MM.1S (cell line): ENCODE data around the gene MAST3.

Source experiments
- DNase-seq: peaks from one replicate; pipeline ENCODE4 v3.0.0-alpha.2; 2015
- H2AFZ ChIP-seq: fragments of 300-600 bp; sonication (generic); 2 replicates; pipeline ENCODE4 v1.6.0; 2016; ENCODE audit warnings: antibody characterized with exemption, low read length
- H3F3A ChIP-seq: fragments of 300-600 bp; sonication (generic); 2 replicates; pipeline ENCODE4 v1.6.1; 2016; ENCODE audit warnings: mild to moderate bottlenecking, antibody characterized with exemption, low read length, moderate library complexity, mixed read lengths; ENCODE audit not compliant: insufficient read depth
- H3K27ac ChIP-seq: fragments of 300-600 bp; sonication (generic); 2 replicates; pipeline ENCODE4 v1.5.1; 2016; ENCODE audit warnings: mild to moderate bottlenecking, low read length
- H3K27me3 ChIP-seq: fragments of 300-600 bp; sonication (generic); replicated peaks from 2 replicates; pipeline ENCODE4 v1.6.0; 2016; ENCODE audit warnings: low read length; ENCODE audit not compliant: insufficient read depth
- H3K36me3 ChIP-seq: fragments of 300-600 bp; sonication (generic); replicated peaks from 2 replicates; pipeline ENCODE4 v1.6.1; 2016; ENCODE audit warnings: mild to moderate bottlenecking, low read length, mixed read lengths; ENCODE audit not compliant: insufficient read depth
- H3K4me1 ChIP-seq: fragments of 300-600 bp; sonication (generic); 2 replicates; pipeline ENCODE4 v1.6.1; 2016; ENCODE audit warnings: low read length, mixed read lengths
- H3K4me2 ChIP-seq: fragments of 300-600 bp; sonication (generic); 2 replicates; pipeline ENCODE4 v1.6.0; 2016; ENCODE audit warnings: low read depth, low read length
- H3K4me3 ChIP-seq: fragments of 300-600 bp; sonication (generic); 2 replicates; pipeline ENCODE4 v1.5.1; 2016; ENCODE audit warnings: low read length, mixed read lengths
- H3K79me2 ChIP-seq: fragments of 300-600 bp; sonication (generic); 2 replicates; pipeline ENCODE4 v1.6.1; 2016; ENCODE audit warnings: mixed run types, low read length, mixed read lengths
- H3K9ac ChIP-seq: fragments of 300-600 bp; sonication (generic); 2 replicates; pipeline ENCODE4 v1.6.1; 2016; ENCODE audit warnings: low read length, mixed read lengths
- H3K9me2 ChIP-seq: fragments of 300-600 bp; sonication (generic); replicated peaks from 2 replicates; pipeline ENCODE4 v1.6.1; 2016; ENCODE audit warnings: mild to moderate bottlenecking, low read length, mixed read lengths; ENCODE audit not compliant: insufficient read depth
- H3K9me3 ChIP-seq: fragments of 300-600 bp; sonication (generic); replicated peaks from 2 replicates; pipeline ENCODE4 v1.6.1; 2016; ENCODE audit warnings: mild to moderate bottlenecking, low read length, mixed read lengths; ENCODE audit not compliant: insufficient read depth
- H4K20me1 ChIP-seq: fragments of 300-600 bp; sonication (generic); 2 replicates; pipeline ENCODE4 v1.6.1; 2016; ENCODE audit warnings: mild to moderate bottlenecking, low read length, moderate library complexity, mixed read lengths; ENCODE audit not compliant: insufficient read depth
- EZH2 ChIP-seq: fragments of 300-600 bp; sonication (generic); optimal IDR thresholded peaks from 2 replicates; pipeline ENCODE3; 2017; ENCODE audit warnings: low read depth, mild to moderate bottlenecking, antibody characterized with exemption, low read length, mixed read lengths
- EZH2phosphoT487 ChIP-seq: fragments of 300-600 bp; sonication (generic); IDR thresholded peaks from 2 replicates; pipeline ENCODE4 v1.6.1; 2018; ENCODE audit warnings: antibody characterized with exemption, low read length
- TF ChIP-seq, protein P1 (sequence below): fragments of 300-600 bp; sonication (generic); IDR thresholded peaks from 2 replicates; pipeline ENCODE4 v1.5.1; 2016; ENCODE audit warnings: antibody characterized with exemption, low read length, mixed read lengths

Gene MAST3

GRCh38 chr19:18109733-18110608 lies 12.4 kb downstream of the MAST3 start:
- Histone ChIP-seq H3K9me3 (no peaks in the 10 kb centered on the region), H3K4me2 (peak overlapping the region; percentile 99), H4K20me1 (no peaks in the 10 kb centered on the region), H3K27ac (no peak overlapping the region), H3K4me1 (0 out of 2 replicates have a peak, but pooled peaks cover 9% of the 10 kb centered on the region), H3F3A (0 out of 2 replicates have a peak, but pooled peaks cover 5% of the 10 kb centered on the region), H3K36me3 (no peaks in the 10 kb centered on the region), H3K79me2 (no peaks in the 10 kb centered on the region), H3K9me2 (no peaks in the 10 kb centered on the region), H2AFZ (peak overlapping the region; percentile 96), H3K27me3 (0 out of 2 replicates have a peak, but pooled peaks cover 8% of the 10 kb centered on the region), H3K9ac (peak overlapping the region; percentile 59; the same call in 1 of the 2 replicates), H3K4me3 (peak overlapping the region; percentile 87)
- TF ChIP-seq EZH2 (no peak), EZH2phosphoT487 (no peak)
- TF ChIP-seq, protein P1, sequence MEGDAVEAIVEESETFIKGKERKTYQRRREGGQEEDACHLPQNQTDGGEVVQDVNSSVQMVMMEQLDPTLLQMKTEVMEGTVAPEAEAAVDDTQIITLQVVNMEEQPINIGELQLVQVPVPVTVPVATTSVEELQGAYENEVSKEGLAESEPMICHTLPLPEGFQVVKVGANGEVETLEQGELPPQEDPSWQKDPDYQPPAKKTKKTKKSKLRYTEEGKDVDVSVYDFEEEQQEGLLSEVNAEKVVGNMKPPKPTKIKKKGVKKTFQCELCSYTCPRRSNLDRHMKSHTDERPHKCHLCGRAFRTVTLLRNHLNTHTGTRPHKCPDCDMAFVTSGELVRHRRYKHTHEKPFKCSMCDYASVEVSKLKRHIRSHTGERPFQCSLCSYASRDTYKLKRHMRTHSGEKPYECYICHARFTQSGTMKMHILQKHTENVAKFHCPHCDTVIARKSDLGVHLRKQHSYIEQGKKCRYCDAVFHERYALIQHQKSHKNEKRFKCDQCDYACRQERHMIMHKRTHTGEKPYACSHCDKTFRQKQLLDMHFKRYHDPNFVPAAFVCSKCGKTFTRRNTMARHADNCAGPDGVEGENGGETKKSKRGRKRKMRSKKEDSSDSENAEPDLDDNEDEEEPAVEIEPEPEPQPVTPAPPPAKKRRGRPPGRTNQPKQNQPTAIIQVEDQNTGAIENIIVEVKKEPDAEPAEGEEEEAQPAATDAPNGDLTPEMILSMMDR = no peak
- peak; percentile 44 for DNase-seq

- Histone ChIP-seq H3K9me2 (no peaks in the 10 kb centered on the region), H3K79me2 (no peaks in the 10 kb centered on the region), H3K9ac (peak overlapping the region; percentile 59; the same call in 1 of the 2 replicates), H3F3A (0 out of 2 replicates have a peak, but pooled peaks cover 5% of the 10 kb centered on the region), H3K4me1 (0 out of 2 replicates have a peak, but pooled peaks cover 7% of the 10 kb centered on the region), H3K27ac (no peak overlapping the region), H2AFZ (peak overlapping the region; percentile 96), H3K9me3 (no peaks in the 10 kb centered on the region), H4K20me1 (no peaks in the 10 kb centered on the region), H3K27me3 (0 out of 2 replicates have a peak, but pooled peaks cover 8% of the 10 kb centered on the region), H3K4me2 (peak overlapping the region; percentile 99), H3K36me3 (no peaks in the 10 kb centered on the region), H3K4me3 (peak overlapping the region; percentile 87)
- DNase-seq = no peak
- TF ChIP-seq, protein P1 = no peak
- TF ChIP-seq EZH2 (no peak), EZH2phosphoT487 (no peak)
Measured at GRCh38 chr19:18110609-18111232, 13.1 kb downstream of the MAST3 start.

GRCh38 chr19:18112989-18113478 lies 15.5 kb downstream of the MAST3 start:
- H3K4me2 ChIP-seq = no peak overlapping the region
- no peak overlapping the region for H2AFZ ChIP-seq

More at GRCh38 chr19:18112989-18113478, 15.5 kb downstream of the MAST3 start:
- DNase-seq = peak; percentile 74
- H4K20me1 ChIP-seq = no peaks in the 10 kb centered on the region
- no peaks in the 10 kb centered on the region for H3K36me3 ChIP-seq
- H3K9ac ChIP-seq = no peak overlapping the region
- H3K4me1 ChIP-seq = peaks cover 8% of the 10 kb centered on the region
- TF ChIP-seq, protein P1 = peak; percentile 90
- TF ChIP-seq EZH2 = no peak
- no peak for TF ChIP-seq EZH2phosphoT487
- H3K9me3 ChIP-seq = no peaks in the 10 kb centered on the region
- H3K4me3 ChIP-seq = no peak overlapping the region
- H3F3A ChIP-seq = 0 out of 2 replicates have a peak, but pooled peaks cover 5% of the 10 kb centered on the region
- H3K27me3 ChIP-seq = 0 out of 2 replicates have a peak, but pooled peaks cover 8% of the 10 kb centered on the region
- H3K27ac ChIP-seq = no peak overlapping the region
- H3K79me2 ChIP-seq = peaks cover under 1% of the 10 kb centered on the region; the same call in 1 of the 2 replicates
- no peaks in the 10 kb centered on the region for H3K9me2 ChIP-seq
